ENCODE results near the gene TSHZ1. TPM values are rescaled to one million over a fixed set of nuclear protein-coding genes. Genes with fewer than 3 reads are reported as not detected.

TSHZ1 gene
- total RNA-seq, 2 donors from 2014 or later, result 1.1 to 1.7 TPM

DNA sequence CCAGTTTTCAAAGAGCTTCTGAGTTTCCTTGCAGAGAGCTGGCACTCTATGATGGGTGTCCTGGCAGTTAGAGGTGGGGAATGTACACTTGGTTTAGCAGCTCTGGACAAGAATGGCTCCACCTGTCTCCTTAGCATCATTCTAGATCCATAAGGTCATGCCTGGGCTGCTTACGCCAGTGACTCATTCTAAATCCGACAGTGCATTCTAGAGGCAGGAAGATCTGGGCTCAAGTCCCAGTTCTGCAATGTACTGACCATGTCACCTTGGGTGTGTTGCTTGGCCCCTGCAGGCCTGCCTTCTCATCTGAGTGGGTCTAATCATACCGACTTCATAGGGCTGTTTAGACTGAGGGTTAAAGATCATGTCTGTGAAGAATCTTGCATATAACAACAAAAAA lies 48.1 kb upstream of the TSHZ1 start:
- no peaks in the 10 kb centered on the region for H3K9me3 Mint-ChIP-seq
- H3K9ac ChIP-seq (ENCODE audit: extremely low read depth, low read length, poor library complexity, severe bottlenecking), result no peak overlapping the region
- H3K4me3 ChIP-seq (ENCODE audit: low read length), result no peak overlapping the region
- peaks cover 20% of the 10 kb centered on the region for H3K4me1 ChIP-seq (ENCODE audit: control insufficient read depth, insufficient read depth, low read length)
- no peaks in the 10 kb centered on the region for H3K27me3 ChIP-seq (ENCODE audit: control insufficient read depth, insufficient read depth, low read length, poor library complexity, severe bottlenecking)
- no peaks in the 10 kb centered on the region for H3K36me3 ChIP-seq (ENCODE audit: control insufficient read depth, insufficient read depth, low read length)
- TF ChIP-seq, protein P1, sequence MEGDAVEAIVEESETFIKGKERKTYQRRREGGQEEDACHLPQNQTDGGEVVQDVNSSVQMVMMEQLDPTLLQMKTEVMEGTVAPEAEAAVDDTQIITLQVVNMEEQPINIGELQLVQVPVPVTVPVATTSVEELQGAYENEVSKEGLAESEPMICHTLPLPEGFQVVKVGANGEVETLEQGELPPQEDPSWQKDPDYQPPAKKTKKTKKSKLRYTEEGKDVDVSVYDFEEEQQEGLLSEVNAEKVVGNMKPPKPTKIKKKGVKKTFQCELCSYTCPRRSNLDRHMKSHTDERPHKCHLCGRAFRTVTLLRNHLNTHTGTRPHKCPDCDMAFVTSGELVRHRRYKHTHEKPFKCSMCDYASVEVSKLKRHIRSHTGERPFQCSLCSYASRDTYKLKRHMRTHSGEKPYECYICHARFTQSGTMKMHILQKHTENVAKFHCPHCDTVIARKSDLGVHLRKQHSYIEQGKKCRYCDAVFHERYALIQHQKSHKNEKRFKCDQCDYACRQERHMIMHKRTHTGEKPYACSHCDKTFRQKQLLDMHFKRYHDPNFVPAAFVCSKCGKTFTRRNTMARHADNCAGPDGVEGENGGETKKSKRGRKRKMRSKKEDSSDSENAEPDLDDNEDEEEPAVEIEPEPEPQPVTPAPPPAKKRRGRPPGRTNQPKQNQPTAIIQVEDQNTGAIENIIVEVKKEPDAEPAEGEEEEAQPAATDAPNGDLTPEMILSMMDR (conservative IDR thresholded peaks at IDR 0.05), result no peak
- no peaks in the 10 kb centered on the region for H3K36me3 Mint-ChIP-seq (ENCODE audit: low read depth)
- peaks cover 14% of the 10 kb centered on the region for H3K4me1 Mint-ChIP-seq
- no peak overlapping the region for H3K4me3 Mint-ChIP-seq
- peaks cover 33% of the 10 kb centered on the region for H3K27me3 Mint-ChIP-seq (ENCODE audit: insufficient read depth)
- no peak overlapping the region for H3K27ac Mint-ChIP-seq
- 97 to 100% methylated on average over 2 to 3 of the region's 3 CpGs for WGBS, 2 experiments (ENCODE audit: insufficient coverage in 1 of 2, insufficient read length in 1 of 2)
- no peaks in the 10 kb centered on the region for H3K9me3 ChIP-seq (ENCODE audit: control insufficient read depth, low read length)
- DNase-seq, result peak; percentile 16
- no peak overlapping the region for H3K27ac ChIP-seq (ENCODE audit: low read depth, low read length)

DNA sequence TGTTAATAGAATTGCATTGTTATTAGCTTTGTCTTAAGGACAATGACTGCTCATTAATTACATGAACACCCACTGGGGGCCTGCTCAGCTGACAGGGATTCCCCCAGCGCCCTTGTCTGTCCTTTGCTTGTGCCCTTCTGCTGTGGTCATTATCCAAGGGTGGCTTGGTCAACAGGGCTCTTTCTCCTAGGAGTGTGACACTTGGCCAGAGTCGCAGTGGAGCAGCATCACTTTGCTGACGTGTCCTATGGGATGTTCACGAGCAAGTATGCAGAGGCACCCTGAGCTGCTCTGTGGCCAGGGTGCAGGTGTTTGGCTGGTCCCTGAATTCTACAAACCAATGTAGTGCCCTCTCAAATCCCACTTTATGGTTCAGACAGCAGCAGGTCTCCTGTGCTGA lies 47.6 kb upstream of the TSHZ1 start:
- no peak overlapping the region for H3K4me3 Mint-ChIP-seq
- peaks cover 14% of the 10 kb centered on the region for H3K4me1 Mint-ChIP-seq
- TF ChIP-seq, protein P1 (conservative IDR thresholded peaks at IDR 0.05), result no peak
- no peak overlapping the region for H3K4me3 ChIP-seq (ENCODE audit: low read length)
- no peaks in the 10 kb centered on the region for H3K36me3 Mint-ChIP-seq (ENCODE audit: low read depth)
- H3K9me3 Mint-ChIP-seq, result no peaks in the 10 kb centered on the region
- no peaks in the 10 kb centered on the region for H3K27me3 ChIP-seq (ENCODE audit: control insufficient read depth, insufficient read depth, low read length, poor library complexity, severe bottlenecking)
- no peak overlapping the region for H3K9ac ChIP-seq (ENCODE audit: extremely low read depth, low read length, poor library complexity, severe bottlenecking)
- 83 to 89% methylated on average over 2 to 4 of the region's 4 CpGs for WGBS, 2 experiments (ENCODE audit: insufficient coverage in 1 of 2, insufficient read length in 1 of 2)
- no peaks in the 10 kb centered on the region for H3K36me3 ChIP-seq (ENCODE audit: control insufficient read depth, insufficient read depth, low read length)
- peaks cover 20% of the 10 kb centered on the region for H3K4me1 ChIP-seq (ENCODE audit: control insufficient read depth, insufficient read depth, low read length)
- no peaks in the 10 kb centered on the region for H3K9me3 ChIP-seq (ENCODE audit: control insufficient read depth, low read length)
- no peak overlapping the region for H3K27ac Mint-ChIP-seq
- no peak overlapping the region for H3K27ac ChIP-seq (ENCODE audit: low read depth, low read length)
- H3K27me3 Mint-ChIP-seq (ENCODE audit: insufficient read depth), result peaks cover 31% of the 10 kb centered on the region
- DNase-seq, result peak; percentile 20

DNA sequence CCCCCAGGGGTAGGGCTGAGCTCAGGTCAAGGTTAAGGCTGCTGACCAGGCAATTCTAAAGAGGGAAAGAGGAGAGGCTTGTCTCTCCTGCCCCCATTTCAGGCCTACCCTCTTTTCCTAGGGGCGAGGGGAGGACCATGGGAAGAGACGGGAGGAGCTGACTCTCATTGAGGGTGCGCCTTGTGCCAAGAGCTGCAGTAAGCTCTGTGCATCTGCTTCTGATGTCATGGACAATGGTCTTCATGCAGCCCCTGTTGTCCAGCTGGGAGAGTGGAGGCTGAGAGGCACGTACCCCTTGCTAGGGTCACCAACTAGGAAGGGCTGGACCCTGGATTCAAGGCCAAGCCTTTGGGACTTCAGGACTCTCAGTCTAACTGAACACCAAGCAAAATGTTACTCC lies 46.9 kb upstream of the TSHZ1 start:
- 98 to 100% methylated on average over 1 to 4 of the region's 4 CpGs for WGBS, 2 experiments (ENCODE audit: insufficient coverage in 1 of 2, insufficient read length in 1 of 2)
- Histone ChIP-seq H3K9ac (ENCODE audit: extremely low read depth, low read length, poor library complexity, severe bottlenecking) (no peak overlapping the region), H3K9me3 (ENCODE audit: control insufficient read depth, low read length) (no peaks in the 10 kb centered on the region), H3K27ac (ENCODE audit: low read depth, low read length) (no peak overlapping the region), H3K4me1 (ENCODE audit: control insufficient read depth, insufficient read depth, low read length) (peaks cover 16% of the 10 kb centered on the region), H3K36me3 (ENCODE audit: control insufficient read depth, insufficient read depth, low read length) (no peaks in the 10 kb centered on the region), H3K27me3 (ENCODE audit: control insufficient read depth, insufficient read depth, low read length, poor library complexity, severe bottlenecking) (no peaks in the 10 kb centered on the region), H3K4me3 (ENCODE audit: low read length) (no peak overlapping the region)
- DNase-seq, result peak; percentile 12
- Mint-ChIP-seq H3K36me3 (ENCODE audit: low read depth) (no peaks in the 10 kb centered on the region), H3K27me3 (ENCODE audit: insufficient read depth) (peaks cover 25% of the 10 kb centered on the region), H3K4me1 (peaks cover 14% of the 10 kb centered on the region), H3K9me3 (no peaks in the 10 kb centered on the region), H3K4me3 (no peak overlapping the region), H3K27ac (no peak overlapping the region)
- TF ChIP-seq, protein P1 (conservative IDR thresholded peaks at IDR 0.05), result no peak
